GM12878 (cell line): ENCODE data around the gene NUTM2E. TPM values are rescaled to one million over a fixed set of nuclear protein-coding genes. Genes with fewer than 3 reads are reported as not detected.
"Not testable (repeated sequence)": the region's sequence is repeated elsewhere in the genome, so short reads cannot be mapped to it uniquely, and the experiment has no call there.

Experiments
- ATAC-seq: fragments of 200-7000 bp; cut with Tn5 transposase; 3 replicates; pipeline ENCODE4 v1.9.1; 2020; ENCODE audit warnings: mild to moderate bottlenecking, moderate library complexity
- BruUV-seq: library from RNA; stranded (reverse); fragments of 400-500 nt; replicated peaks from 2 replicates; lab custom pipeline; 2021; lab: Mats Ljungman, UMichigan
- CTCF ChIA-PET: fragments of 300-600 bp; sonication (Branson Sonifier 250); formaldehyde crosslinking; extraction: SDS; loops from one replicate; lab custom pipeline; 2021; ENCODE audit warnings: inconsistent platforms; lab: Yijun Ruan, JAX
- POLR2A ChIA-PET: fragments of 350-600 bp; formaldehyde crosslinking; extraction: SDS; loops from one replicate; lab custom pipeline; 2021; ENCODE audit warnings: inconsistent platforms; lab: Charles Lee
- RAD21 ChIA-PET: fragments of 300-600 bp; sonication (Branson Sonifier 250); formaldehyde crosslinking; loops from one replicate; lab custom pipeline; 2023; ENCODE audit warnings: antibody characterized with exemption; ENCODE audit not compliant: unreplicated experiment; lab: Charles Lee
- SMC1A ChIA-PET: fragments of 300-600 bp; sonication (Branson Sonifier 250); formaldehyde crosslinking; loops from one replicate; lab custom pipeline; 2023; ENCODE audit not compliant: unreplicated experiment, uncharacterized antibody; lab: Charles Lee
- DNase-seq: peaks from one replicate; pipeline ENCODE4 v3.0.0-alpha.2; 2011; ENCODE audit warnings: low read depth, low spot score
- FAIRE-seq: peaks from 3 replicates; lab custom pipeline; 2011; peaks lifted over from hg19 to GRCh38; lab: Jason Lieb, UNC
- H2AFZ ChIP-seq: 2 replicates; pipeline ENCODE4 v1.6.0; 2011; ENCODE audit warnings: low read depth, low read length, control low read depth; ENCODE audit not compliant: control insufficient read depth
- H3K27ac ChIP-seq: 2 replicates; pipeline ENCODE4 v1.5.1; 2011; ENCODE audit warnings: control low read depth; ENCODE audit not compliant: control insufficient read depth, insufficient read depth
- H3K27me3 ChIP-seq, 2 experiments: replicated peaks in 1 of 2; 2 replicates each; pipeline versions ENCODE4 v1.6.0 to v1.6.1; 2011; ENCODE audit warnings: low read length in 1 of 2; ENCODE audit not compliant: control insufficient read depth in 2 of 2, insufficient read depth in 2 of 2
- H3K36me3 ChIP-seq, 2 experiments: 2 replicates each; pipeline ENCODE4 v1.5.1; 2011; ENCODE audit warnings: low read length in 1 of 2; ENCODE audit not compliant: control insufficient read depth in 2 of 2, insufficient read depth in 2 of 2
- H3K4me1 ChIP-seq: 2 replicates; pipeline ENCODE4 v1.6.1; 2011; ENCODE audit warnings: mild to moderate bottlenecking, low read length, moderate library complexity, mixed read lengths; ENCODE audit not compliant: control insufficient read depth, insufficient read depth
- H3K4me2 ChIP-seq: 2 replicates; pipeline ENCODE4 v1.6.0; 2011; ENCODE audit warnings: control low read depth; ENCODE audit not compliant: control insufficient read depth, insufficient read depth
- H3K4me3 ChIP-seq: fragments of 200-600 bp; sonication (generic); 2 replicates; pipeline ENCODE4 v1.5.1; 2016
- H3K79me2 ChIP-seq: 2 replicates; pipeline ENCODE4 v1.6.0; 2011; ENCODE audit warnings: low read length; ENCODE audit not compliant: control insufficient read depth, insufficient read depth
- H3K9ac ChIP-seq: 2 replicates; pipeline ENCODE4 v1.8.0; 2011; ENCODE audit warnings: low read length, control low read depth, mixed read lengths; ENCODE audit not compliant: control insufficient read depth, insufficient read depth
- H3K9me3 ChIP-seq: replicated peaks from 3 replicates; pipeline ENCODE4 v1.5.1; 2011; ENCODE audit warnings: mild to moderate bottlenecking, low read length; ENCODE audit not compliant: control insufficient read depth, insufficient read depth
- H4K20me1 ChIP-seq: 2 replicates; pipeline ENCODE4 v1.6.0; 2011; ENCODE audit not compliant: control insufficient read depth, insufficient read depth
- WGBS: methylation state at CpG from one replicate; pipeline ENCODE4 v1.1.6; 2016; ENCODE audit warnings: low lambda C conversion rate; ENCODE audit not compliant: insufficient replicate concordance, insufficient coverage; ENCODE audit errors: missing lambda C conversion rate; 5-methylcytosine and 5-hydroxymethylcytosine counted together
- in situ Hi-C: fragments of 300-500 bp; cut with MboI; formaldehyde crosslinking; loops from 9 replicates; pipeline ENCODE4 v1.14.3; 2018; ENCODE audit warnings: mixed read lengths
- intact Hi-C: fragments of 100-400 bp; cut with micrococcal nuclease; formaldehyde crosslinking; loops from one replicate; pipeline ENCODE4 v1.14.2; 2022; ENCODE audit not compliant: unreplicated experiment
- polyA plus RNA-seq, 11 experiments: library from polyadenylated mRNA; depleted of rRNA in 4 of 11; unstranded in 6 of 11; stranded (reverse) in 5 of 11; fragments of >200 nt; fragmentation: Nextera tagmentation in 4 of 11; fragmentation: Illumina TruSeq in 1 of 11; extraction: Ambion mirVana in 4 of 11; extraction: Trizol in 1 of 11; gene quantifications; 1 replicate in 1 of 11; 2 replicates in 10 of 11; pipeline versions ENCODE4 v1.2.1 to v1.2.3, GENCODE V29; 2011 to 2016; ENCODE audit warnings: inconsistent platforms in 2 of 11, missing spikeins in 2 of 11, low read depth in 1 of 11
- total RNA-seq, 4 experiments: library from RNA; depleted of rRNA in 3 of 4; stranded (reverse); fragments of >200 nt in 3 of 4; fragmentation: Illumina TruSeq in 1 of 4; extraction: Trizol in 1 of 4; gene quantifications; 2 replicates each; pipeline versions ENCODE4 v1.2.1 to v1.2.3, GENCODE V29; 2013 to 2021

The NUTM2E gene
- total and polyA plus RNA-seq, 10 of the 15 experiments (the other 5 are each of a cell fraction or from before 2014, with no cell fraction given), result 0.07 to 0.90 (median 0.27) TPM; not detected in 3

DNA sequence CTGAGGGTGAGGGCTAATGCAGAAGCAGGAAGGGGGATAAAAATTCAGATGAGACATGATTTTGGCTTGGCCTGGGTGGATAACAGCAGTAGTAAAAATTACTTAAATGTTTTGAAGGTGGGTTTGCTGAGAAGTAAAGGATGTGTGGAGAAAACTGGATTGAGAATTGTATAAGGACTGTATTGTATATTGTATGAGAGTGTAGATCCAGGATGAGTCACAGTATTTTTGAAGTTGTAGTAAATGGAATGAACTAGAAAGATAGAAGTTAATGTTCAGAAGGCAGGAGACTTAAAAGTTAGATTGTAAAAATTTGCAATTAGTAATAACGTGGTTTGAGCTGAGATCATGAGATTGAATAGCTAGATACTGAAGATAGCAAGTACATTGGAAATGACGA, 10.2 kb upstream of the NUTM2E start:
- intact Hi-C loops, SMC1A ChIA-PET, H3K9ac ChIP-seq, H4K20me1 ChIP-seq, H3K79me2 ChIP-seq, BruUV-seq, H3K36me3 ChIP-seq, DNase-seq, in situ Hi-C loops, H3K4me3 ChIP-seq, ATAC-seq, FAIRE-seq, H3K27me3 ChIP-seq, POLR2A ChIA-PET, H2AFZ ChIP-seq, RAD21 ChIA-PET, CTCF ChIA-PET, H3K27ac ChIP-seq, H3K4me2 ChIP-seq, H3K9me3 ChIP-seq, H3K4me1 ChIP-seq: not testable (repeated sequence)
- no CpG with 5 or more reads among the region's 2 CpGs for WGBS

- SMC1A ChIA-PET, H3K4me2 ChIP-seq, in situ Hi-C loops, DNase-seq, ATAC-seq, H3K4me3 ChIP-seq, H3K27ac ChIP-seq, RAD21 ChIA-PET, H4K20me1 ChIP-seq, BruUV-seq, POLR2A ChIA-PET, H3K36me3 ChIP-seq, H3K9ac ChIP-seq, CTCF ChIA-PET, H2AFZ ChIP-seq, H3K4me1 ChIP-seq, H3K27me3 ChIP-seq, FAIRE-seq, H3K9me3 ChIP-seq, H3K79me2 ChIP-seq, intact Hi-C loops: not testable (repeated sequence)
- 100% methylated on average over 4 of the region's 6 CpGs for WGBS
These were observed 3.2 kb upstream of the NUTM2E start for GRCh38 chr10:79823387-79823786.

- H3K4me3 ChIP-seq, H3K27ac ChIP-seq, H2AFZ ChIP-seq, H3K27me3 ChIP-seq, FAIRE-seq, POLR2A ChIA-PET, BruUV-seq, SMC1A ChIA-PET, RAD21 ChIA-PET, H3K9ac ChIP-seq, H3K4me1 ChIP-seq, DNase-seq, intact Hi-C loops, H3K4me2 ChIP-seq, H3K36me3 ChIP-seq, H3K79me2 ChIP-seq, H3K9me3 ChIP-seq, H4K20me1 ChIP-seq, in situ Hi-C loops: not testable (repeated sequence)
- ATAC-seq, result peak; percentile 31
- no CpG with 5 or more reads among the region's 38 CpGs for WGBS
- CTCF ChIA-PET, result interaction anchor here (1.0 kb wide), 1 partner anchor 318 kb away, joined by 3 read pairs; no protein-coding TSS in a partner anchor
These were observed 940 bp upstream of the NUTM2E start for GRCh38 chr10:79825587-79826011.

DNA sequence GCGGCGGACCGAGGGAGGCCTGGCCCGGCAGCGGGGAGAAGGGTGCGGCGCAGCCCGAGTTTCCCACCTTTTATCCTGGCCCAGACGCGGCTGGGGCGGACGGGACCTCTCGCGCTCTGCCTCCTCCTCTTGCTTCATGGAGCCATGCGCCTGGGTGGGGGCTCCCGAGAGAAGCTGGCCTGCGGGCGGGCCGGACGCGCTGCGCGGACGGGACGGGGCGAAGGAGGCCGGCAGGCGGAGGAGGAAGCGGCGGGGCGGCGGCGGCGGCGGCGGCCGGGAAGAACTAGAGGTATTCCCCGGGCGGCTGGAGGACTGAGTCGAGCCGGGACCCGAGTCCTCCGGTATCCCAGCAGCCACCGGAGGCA, 426 bp upstream of the NUTM2E start:
- H3K9ac ChIP-seq, ATAC-seq, H3K4me3 ChIP-seq, CTCF ChIA-PET, DNase-seq, BruUV-seq, POLR2A ChIA-PET, H3K27me3 ChIP-seq, H3K36me3 ChIP-seq, H2AFZ ChIP-seq, H3K9me3 ChIP-seq, H3K79me2 ChIP-seq, RAD21 ChIA-PET, intact Hi-C loops, H3K27ac ChIP-seq, H4K20me1 ChIP-seq, H3K4me1 ChIP-seq, in situ Hi-C loops, H3K4me2 ChIP-seq, SMC1A ChIA-PET, FAIRE-seq: not testable (repeated sequence)
- 0% methylated on average over 11 of the region's 44 CpGs for WGBS
